ELF-1 (cell line): ENCODE data around the gene ASCL2.
A peak's percentile ranks its signal among the peaks of the same experiment; 100 is the strongest.

ENCODE experiments used
- DNase-seq: peaks from one replicate; pipeline ENCODE4 v3.0.0-alpha.2; 2016; ENCODE audit warnings: low read depth, low spot score

Gene ASCL2, protein sequence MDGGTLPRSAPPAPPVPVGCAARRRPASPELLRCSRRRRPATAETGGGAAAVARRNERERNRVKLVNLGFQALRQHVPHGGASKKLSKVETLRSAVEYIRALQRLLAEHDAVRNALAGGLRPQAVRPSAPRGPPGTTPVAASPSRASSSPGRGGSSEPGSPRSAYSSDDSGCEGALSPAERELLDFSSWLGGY

GRCh38 chr11:2270322-2271076 lies at the start of gene ASCL2:
TSS of gene ASCL2 (minus strand) at chr11:2270588. CDS start at chr11:2270332, 256 bp downstream.
- DNase-seq = no peak

DNA sequence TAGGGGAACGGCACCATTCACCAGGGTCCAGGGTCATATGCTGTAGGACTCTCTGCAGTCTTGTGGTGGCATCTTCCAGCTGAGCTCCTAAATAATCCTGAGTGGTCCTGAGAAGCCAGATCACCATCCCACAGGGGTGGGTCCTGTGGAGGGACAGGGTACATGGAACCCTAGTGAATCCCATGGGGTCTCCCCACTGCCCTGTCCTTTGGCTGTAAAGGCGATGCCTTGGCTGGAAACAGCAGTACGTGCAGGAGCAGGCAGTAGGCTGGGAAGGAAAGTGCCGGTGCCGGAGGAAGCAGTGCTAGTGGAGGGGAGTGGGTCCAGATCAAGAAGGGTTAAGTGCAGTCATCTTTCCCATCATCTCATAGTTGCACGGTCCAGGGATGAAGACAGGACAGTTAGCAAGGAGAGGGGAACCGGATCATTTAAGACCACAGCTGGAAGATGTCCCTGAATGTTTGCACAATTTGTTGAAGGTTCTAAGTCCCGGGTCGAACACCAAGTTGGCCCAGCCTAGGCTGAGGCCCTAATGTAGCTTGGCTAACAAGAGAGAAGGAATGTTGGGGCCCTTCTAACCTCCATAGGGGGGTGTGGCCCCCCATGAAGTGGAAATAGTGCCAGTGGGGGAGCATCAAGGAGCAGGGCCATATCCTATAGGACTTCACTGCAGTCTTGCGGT lies 49.5 kb upstream of the ASCL2 start:
- no peak for DNase-seq

DNA sequence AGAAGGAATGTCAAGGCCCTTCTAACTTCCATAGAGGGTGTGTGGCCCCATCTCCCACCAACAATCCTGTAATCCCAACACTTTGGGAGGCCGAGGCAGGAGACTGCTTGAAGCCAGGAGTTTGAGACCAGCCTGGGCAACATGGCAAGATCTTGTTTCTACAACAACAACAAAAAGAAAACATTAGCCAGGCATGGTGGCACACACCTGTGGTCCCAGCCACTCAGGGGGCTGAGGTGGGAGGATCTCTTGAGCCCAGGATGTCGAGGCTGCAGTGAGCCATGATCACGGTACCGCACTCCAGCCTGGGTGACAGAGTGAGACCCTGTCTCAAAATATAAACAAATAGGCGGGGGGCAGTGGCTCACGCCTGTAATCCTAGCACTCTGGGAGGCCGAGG lies 48.3 kb upstream of the ASCL2 start:
- DNase-seq = no peak

GRCh38 chr11:2318123-2318522 lies 47.7 kb upstream of the ASCL2 start:
- DNase-seq = no peak

GRCh38 chr11:2317354-2318050 lies 47.1 kb upstream of the ASCL2 start:
- DNase-seq = no peak

GRCh38 chr11:2316963-2317244 lies 46.5 kb upstream of the ASCL2 start:
- DNase-seq = no peak

GRCh38 chr11:2316169-2316962 lies 46.0 kb upstream of the ASCL2 start:
- no peak for DNase-seq

- no peak for DNase-seq
These were observed 45.2 kb upstream of the ASCL2 start for GRCh38 chr11:2315395-2316168.

DNA sequence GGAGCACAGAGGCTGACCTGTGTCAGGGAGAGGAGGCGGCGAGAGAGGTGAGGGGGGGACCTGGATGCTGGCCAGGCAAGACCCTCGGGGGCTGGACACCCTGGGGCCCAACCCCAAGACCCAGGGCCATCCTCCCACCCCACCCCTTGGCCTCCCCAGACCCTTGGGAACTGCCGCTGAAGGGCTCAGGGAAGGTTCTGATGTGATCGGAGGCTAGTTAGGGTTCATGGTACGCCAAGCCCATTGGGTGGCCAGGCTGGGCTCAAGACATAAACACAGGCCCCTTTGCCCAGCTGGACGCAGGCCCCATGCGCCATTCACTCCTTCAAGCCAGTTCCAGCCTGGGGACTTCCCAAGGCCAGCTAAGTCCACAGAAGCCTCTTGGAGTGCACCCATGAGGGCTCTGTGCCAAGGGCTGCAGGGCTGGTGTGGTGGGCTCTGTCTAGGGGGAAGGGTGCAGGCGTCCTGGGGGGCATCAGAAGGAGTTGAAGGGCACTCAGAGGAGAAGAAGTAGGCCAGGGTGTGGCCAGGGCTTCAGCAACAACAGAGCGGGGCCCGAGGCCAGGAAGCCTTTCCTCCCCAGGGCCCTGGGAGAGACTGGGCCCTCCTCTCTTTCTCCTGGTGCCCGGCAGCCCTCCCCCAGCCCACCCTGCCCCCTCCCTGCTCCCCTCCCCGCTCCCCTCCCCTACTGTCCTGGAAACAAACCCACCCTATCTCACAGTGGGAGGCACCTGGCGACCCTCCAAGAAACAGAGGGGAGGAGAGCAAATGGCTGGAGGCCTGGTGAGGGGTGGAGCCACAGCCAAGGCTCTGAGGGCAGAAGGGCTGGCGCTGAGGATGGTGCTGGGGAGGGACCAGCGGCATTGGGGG lies 44.4 kb upstream of the ASCL2 start:
- no peak for DNase-seq

DNA sequence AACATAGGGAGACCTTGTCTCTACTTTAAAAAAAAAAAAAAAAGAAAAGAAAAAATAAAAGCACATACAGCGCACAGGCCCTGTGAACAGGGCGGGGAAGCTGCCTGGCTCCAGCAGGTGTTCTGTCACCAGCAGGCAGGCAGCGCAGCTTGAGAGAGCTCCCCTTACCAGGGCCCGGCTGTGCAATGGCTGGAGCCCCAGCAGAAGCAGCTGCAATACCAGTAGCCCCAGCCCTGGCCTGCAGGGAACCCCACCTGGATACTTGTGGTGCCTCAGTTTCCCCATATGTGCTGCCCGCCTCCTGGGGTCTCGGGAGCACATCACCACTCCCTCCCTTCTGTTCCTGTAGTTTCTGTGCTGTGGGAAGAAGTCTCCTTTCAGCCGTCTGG lies 43.7 kb upstream of the ASCL2 start:
- DNase-seq = no peak

GRCh38 chr11:2313051-2313951 lies 42.9 kb upstream of the ASCL2 start:
- no peak for DNase-seq

DNA sequence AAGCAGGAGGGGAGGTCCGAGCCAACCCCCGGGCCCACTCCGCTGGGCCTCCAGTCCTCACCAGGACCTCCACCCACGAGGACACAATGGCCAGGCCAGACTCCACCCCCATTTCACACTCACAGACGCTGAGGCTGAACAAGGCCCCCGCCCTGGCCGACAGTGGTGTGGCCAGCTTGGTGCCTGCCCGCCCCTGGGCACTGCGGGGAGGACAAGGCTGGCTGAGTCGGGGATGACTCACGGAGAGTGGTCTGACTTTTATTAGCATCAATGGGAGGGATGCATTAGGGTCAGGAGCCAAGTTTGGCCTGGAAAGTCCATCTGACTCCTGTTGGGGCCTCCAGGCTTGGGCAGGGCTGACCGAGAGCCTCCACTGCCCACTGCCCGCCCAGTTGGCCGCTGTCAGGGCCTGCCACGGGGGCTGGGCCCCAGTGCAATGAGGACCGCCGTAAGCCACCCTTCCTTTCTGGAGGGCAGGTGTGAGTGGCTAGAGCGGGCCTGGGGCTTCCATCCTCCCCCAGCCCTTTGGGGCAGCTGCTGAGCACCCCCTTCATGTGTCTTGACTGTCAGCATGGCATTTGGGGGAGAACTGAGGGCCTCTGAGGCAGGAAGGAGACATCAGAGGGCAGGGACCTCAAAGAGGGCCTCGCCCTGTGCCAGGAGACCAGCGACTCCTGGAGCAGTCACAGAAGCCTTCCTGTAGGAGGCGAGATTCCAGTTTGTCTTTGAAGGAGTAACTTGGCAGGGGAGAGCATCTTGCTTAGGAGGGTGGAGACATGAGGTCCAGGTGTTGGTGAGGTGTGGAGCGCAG lies 42.0 kb upstream of the ASCL2 start:
- no peak for DNase-seq

DNA sequence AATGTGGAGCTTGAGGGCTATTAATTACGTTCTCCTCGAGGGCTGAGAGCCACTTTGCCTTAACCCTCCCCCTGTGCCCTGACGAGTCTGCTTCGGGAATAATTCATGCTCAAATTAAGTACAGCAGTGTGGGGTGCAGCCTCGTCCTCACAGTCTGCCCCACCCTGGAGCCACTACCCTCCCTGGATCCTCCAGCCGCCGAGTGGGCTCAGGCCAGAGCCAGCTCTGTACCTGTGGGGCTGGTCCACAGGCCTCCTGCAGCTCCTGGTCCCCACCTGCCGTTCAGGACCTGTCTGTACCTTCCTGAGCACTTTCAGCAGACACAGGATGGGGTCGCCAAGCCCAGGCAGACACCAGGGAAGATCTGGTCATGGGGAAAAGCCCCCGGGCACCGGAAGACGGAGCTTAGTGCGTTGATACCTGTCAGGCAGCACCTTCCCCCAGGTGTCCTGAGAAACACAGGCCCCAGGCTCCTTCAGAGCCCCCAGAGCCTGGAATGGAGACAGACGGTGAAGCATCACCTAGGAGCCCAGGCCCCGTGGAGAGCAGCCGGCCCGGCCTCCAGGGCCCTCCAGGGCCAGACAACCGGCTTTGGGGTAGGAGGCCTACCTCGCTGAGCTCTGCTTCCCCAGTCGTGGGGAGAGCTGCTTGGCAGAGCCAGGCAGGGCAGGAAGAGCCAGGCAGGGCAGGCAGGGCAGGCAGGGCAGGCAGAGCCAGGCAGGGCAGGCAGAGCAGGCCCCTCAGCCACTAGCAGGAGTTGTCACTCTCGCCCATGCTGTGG lies 41.2 kb upstream of the ASCL2 start:
- peak; percentile 70 for DNase-seq

GRCh38 chr11:2310786-2311352 lies 40.5 kb upstream of the ASCL2 start:
- no peak for DNase-seq

- DNase-seq = no peak
These were observed 39.8 kb upstream of the ASCL2 start for GRCh38 chr11:2310073-2310785.
